Measurements from ENCODE around the gene FUT1. TPM values are rescaled to one million over a fixed set of nuclear protein-coding genes. Genes with fewer than 3 reads are reported as not detected.
A peak's percentile ranks its signal among the peaks of the same experiment; 100 is the strongest.

Gene FUT1
- total RNA-seq, 1 experiment from 2014 or later, result 0.06 TPM

GRCh38 chr19:48698046-48698445, 54.4 kb downstream of the FUT1 start:
- H3K9me3 ChIP-seq (ENCODE audit: low read depth, low read length, poor library complexity, severe bottlenecking), result no peaks in the 10 kb centered on the region
- H3K4me1 ChIP-seq (ENCODE audit: insufficient read depth, low read length, poor library complexity, severe bottlenecking), result peaks cover 10% of the 10 kb centered on the region
- ChIA-PET CTCF (interaction anchor here (0.6 to 0.7 kb wide), 2 partner anchors 139 to 408 kb away, joined by 3 to 14 read pairs; no protein-coding TSS in a partner anchor), POLR2A (ENCODE audit: low non-redundant PET) (no interaction called here)
- peak; percentile 61 for DNase-seq (ENCODE audit: low spot score)
- no peak overlapping the region for H3K27ac ChIP-seq (ENCODE audit: low read depth, low read length, poor library complexity, severe bottlenecking)
- no TSS peak for BruUV-seq (replicated peaks)
- no peaks in the 10 kb centered on the region for H3K36me3 ChIP-seq (ENCODE audit: insufficient read depth, low read length, poor library complexity, severe bottlenecking)
- H3K27me3 ChIP-seq (replicated peaks; ENCODE audit: insufficient read depth, low read depth, low read length, poor library complexity), result no peaks in the 10 kb centered on the region
- intact Hi-C loops (cut with micrococcal nuclease; ENCODE audit: unreplicated experiment), result no loop called here
- no peak for TF ChIP-seq EZH2 (IDR thresholded peaks at IDR 0.05; ENCODE audit: borderline replicate concordance, low read depth, low read length, poor library complexity, severe bottlenecking)
- no peak for TF ChIP-seq CTCF (conservative IDR thresholded peaks at IDR 0.05; ENCODE audit: low read depth, low read length)
- no peak overlapping the region for H3K4me3 ChIP-seq (ENCODE audit: low read depth, low read length, poor library complexity, severe bottlenecking)

Other genes starting within 250 kb of the FUT1 start
- 0.52 and 1.0 TPM in 2 replicates for gene LMTK3, start 240.8 kb downstream of the FUT1 start, total RNA-seq (2021)
- 0.24 and 0.60 TPM in 2 replicates for gene SULT2B1, start 200.5 kb downstream of the FUT1 start, total RNA-seq (2021)
- gene SPACA4, start 145.9 kb downstream of the FUT1 start, total RNA-seq (2021), result not detected in 2 replicates
- 5.5 and 6.1 TPM in 2 replicates for gene FAM83E, start 137.6 kb downstream of the FUT1 start, total RNA-seq (2021)
- 1,417 and 1,448 TPM in 2 replicates for gene RPL18, start 133.5 kb downstream of the FUT1 start, total RNA-seq (2021)
- 38.8 and 43.0 TPM in 2 replicates for gene SPHK2, start 133.1 kb downstream of the FUT1 start, total RNA-seq (2021)
- gene DBP, start 115.3 kb downstream of the FUT1 start, total RNA-seq (2021), result 14.2 and 22.1 TPM in 2 replicates
- 36.8 and 38.2 TPM in 2 replicates for gene CA11, start 106.5 kb downstream of the FUT1 start, total RNA-seq (2021)
- gene NTN5, start 79.6 kb downstream of the FUT1 start, total RNA-seq (2021), result not detected in 2 replicates
- not detected in 2 replicates for gene FUT2, start 56.7 kb downstream of the FUT1 start, total RNA-seq (2021)
- gene MAMSTR, start 32.9 kb downstream of the FUT1 start, total RNA-seq (2021), result 4.7 and 5.9 TPM in 2 replicates
- gene RASIP1, start 12.0 kb downstream of the FUT1 start, total RNA-seq (2021), result 3.8 and 5.0 TPM in 2 replicates
- not detected in 2 replicates for gene IZUMO1, start 5.7 kb downstream of the FUT1 start, total RNA-seq (2021)
- gene FGF21, start 2.9 kb upstream of the FUT1 start, total RNA-seq (2021), result not detected in 2 replicates
- gene BCAT2, start 58.4 kb upstream of the FUT1 start, total RNA-seq (2021), result 54.0 and 62.7 TPM in 2 replicates
- 2.0 and 3.0 TPM in 2 replicates for gene HSD17B14, start 83.8 kb upstream of the FUT1 start, total RNA-seq (2021)
- gene PLEKHA4, start 116.0 kb upstream of the FUT1 start, total RNA-seq (2021), result 20.7 and 24.1 TPM in 2 replicates
- 27.6 and 41.2 TPM in 2 replicates for gene PPP1R15A, start 119.8 kb upstream of the FUT1 start, total RNA-seq (2021)
- gene TULP2, start 146.1 kb upstream of the FUT1 start, total RNA-seq (2021), result not detected in 2 replicates
- gene NUCB1, start 147.7 kb upstream of the FUT1 start, total RNA-seq (2021), result 86.7 and 109 TPM in 2 replicates
- gene DHDH, start 181.1 kb upstream of the FUT1 start, total RNA-seq (2021), result not detected in 2 replicates
- 103 and 112 TPM in 2 replicates for gene BAX, start 202.2 kb upstream of the FUT1 start, total RNA-seq (2021)
- 1,330 and 1,983 TPM in 2 replicates for gene FTL, start 212.7 kb upstream of the FUT1 start, total RNA-seq (2021)
- gene GYS1, start 240.7 kb upstream of the FUT1 start, total RNA-seq (2021), result 54.6 and 57.0 TPM in 2 replicates
- 227 and 241 TPM in 2 replicates for gene RUVBL2, start 241.2 kb upstream of the FUT1 start, total RNA-seq (2021)

All from A673 (cell line).